GM19452 (cell line): ENCODE measurements around the gene SLC7A1.

Experiments
- ATAC-seq: cut with Tn5 transposase; IDR thresholded peaks from one replicate; pipeline ENCODE4 v1.9.1; 2021; ENCODE audit not compliant: unreplicated experiment

The SLC7A1 gene

DNA sequence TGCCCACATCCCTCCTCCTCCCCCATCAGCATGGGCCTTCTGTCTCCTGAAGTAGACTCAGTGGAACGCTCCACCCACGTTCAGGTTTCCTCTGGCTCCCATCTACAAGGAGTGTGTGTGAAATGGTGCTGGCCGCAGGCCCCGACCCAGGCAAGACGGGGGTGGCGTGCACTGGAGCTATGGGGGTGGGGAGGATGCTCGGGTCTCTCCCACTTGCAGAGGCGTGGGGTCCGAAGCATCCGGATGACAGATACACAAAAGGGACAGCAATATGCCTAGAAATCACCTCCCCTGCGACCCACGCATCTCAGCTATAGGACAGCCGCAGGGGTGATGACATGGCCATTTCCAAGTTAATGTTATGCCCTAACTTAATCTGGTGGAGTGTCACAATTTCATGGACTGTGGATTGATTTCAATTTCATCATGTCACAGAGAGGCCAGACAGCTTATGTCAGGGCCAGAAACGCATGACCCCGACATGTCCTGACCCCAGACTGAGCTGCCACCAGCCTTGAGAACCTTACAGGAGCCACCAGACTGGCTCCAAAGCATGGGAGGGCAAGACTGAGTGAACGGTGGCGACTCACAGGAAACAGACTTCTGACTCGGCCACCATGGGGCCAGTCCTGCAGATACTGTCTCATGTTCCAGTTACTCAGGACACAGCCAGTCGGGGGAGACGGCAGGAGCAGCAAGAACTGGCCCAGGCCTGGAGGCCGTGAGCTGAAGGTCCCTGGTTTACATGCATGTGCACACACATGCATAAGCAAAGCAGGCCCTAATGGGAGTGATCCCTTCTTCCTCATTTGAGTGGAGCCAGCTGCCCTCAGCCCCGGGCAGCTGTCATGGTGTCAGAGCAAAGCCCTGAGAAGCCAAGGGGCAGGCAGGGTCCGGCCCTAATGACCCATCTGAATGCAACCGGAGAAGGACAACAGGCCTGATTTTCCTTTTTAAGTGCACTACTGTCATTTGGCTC, 82.2 kb downstream of the SLC7A1 start:
- ATAC-seq = no peak

DNA sequence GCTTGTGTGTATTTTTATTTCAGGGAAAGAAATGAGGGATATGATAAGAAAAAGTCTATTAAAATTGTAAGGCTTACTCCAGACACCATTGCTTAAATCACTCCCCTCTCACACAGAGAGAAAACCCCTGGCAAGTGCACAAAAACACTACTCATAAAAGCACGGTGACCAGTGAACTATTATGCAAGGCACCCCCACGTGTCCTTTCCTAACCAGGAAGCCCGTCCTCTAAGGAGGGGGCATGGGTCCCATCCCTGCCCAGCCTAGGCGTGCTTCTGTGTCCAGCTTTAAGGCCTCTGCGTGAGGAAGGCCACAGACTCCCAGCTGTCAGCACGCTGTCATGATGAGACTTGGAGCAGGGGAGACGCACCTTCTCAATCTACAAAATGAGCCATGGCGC, 83.5 kb downstream of the SLC7A1 start:
- no peak for ATAC-seq

DNA sequence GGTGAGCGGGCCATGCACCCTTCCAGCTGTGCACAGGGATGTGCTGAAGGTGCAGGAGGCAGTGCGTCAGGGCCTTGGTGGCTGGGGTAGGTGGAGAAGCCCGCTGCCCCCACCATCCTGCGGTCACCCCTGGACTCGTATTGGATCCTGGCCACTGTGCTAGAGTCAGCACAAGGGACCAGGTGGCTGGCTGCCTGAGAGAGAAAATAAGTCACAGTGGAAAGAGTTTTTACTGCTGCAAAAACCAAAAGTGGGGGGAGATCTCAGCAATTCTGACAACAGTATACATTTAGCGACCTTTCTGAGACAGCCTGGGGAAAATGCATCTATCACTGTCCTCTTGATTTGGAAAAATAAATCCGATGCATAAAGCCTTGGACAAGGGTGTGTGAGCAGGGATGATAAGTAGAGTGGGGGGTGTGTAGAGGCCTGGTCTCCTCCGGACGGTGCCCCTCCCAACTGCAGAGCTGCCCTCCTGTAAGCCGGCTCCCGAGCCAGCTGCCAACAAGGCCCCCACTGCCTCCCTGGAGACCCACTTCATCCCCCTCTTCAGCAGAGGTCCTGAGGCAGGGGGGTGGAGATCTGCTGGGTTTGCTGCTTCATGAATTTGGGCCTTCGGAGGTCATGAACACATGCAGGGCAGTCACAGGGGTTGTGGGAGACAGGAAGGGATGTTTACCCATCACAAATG, 84.2 kb downstream of the SLC7A1 start:
- ATAC-seq = no peak

DNA sequence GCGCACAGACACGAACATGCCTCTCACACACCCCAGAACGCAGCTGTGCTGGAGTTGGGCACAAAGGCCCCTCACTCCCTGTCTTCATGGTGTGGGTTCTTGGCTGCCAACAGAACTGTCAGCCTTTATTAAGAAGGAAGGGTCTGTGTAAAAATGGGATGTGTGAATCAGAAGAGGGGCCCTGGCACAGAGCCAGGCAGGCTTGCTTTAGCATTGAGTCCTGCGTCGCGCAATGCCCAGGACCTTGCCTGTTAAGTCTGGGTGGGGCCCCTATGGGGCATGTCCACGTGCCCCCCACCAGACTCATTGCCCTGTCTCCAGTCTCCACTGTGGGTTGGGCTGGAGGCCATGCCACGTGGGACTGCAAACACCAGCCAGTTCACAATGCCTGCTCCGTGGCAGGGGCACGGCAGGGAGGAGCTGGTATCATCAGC, 84.8 kb downstream of the SLC7A1 start:
- no peak for ATAC-seq

GRCh38 chr13:29509999-29510589, 85.4 kb downstream of the SLC7A1 start:
- no peak for ATAC-seq

DNA sequence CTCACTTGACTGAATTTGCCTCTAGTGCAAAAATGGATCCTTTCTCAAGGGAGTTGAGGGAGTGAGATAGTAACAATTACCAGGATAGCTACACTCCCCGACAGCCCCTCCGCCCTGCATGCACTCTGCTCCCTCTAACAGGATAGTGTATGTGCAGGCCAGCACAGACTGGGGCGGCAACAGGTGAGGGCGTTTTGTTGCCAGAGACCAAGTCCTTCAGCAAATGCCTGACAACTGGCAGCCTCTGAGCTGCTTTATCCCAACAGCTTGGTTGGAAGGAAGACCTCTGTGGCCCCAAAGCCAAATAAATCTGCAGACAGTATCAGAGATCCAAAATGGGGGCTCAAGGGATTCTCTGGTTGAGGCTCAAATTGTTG, 86.6 kb downstream of the SLC7A1 start:
- ATAC-seq = no peak

GRCh38 chr13:29508130-29508875, 87.2 kb downstream of the SLC7A1 start:
- ATAC-seq = peak; percentile 57

GRCh38 chr13:29507356-29507755, 88.1 kb downstream of the SLC7A1 start:
- no peak for ATAC-seq

GRCh38 chr13:29505950-29506349, 89.5 kb downstream of the SLC7A1 start:
- ATAC-seq = no peak

GRCh38 chr13:29505511-29505910, 90.0 kb downstream of the SLC7A1 start:
- ATAC-seq = no peak

- no peak for ATAC-seq
Observed at GRCh38 chr13:29504691-29505090, 90.8 kb downstream of the SLC7A1 start.

DNA sequence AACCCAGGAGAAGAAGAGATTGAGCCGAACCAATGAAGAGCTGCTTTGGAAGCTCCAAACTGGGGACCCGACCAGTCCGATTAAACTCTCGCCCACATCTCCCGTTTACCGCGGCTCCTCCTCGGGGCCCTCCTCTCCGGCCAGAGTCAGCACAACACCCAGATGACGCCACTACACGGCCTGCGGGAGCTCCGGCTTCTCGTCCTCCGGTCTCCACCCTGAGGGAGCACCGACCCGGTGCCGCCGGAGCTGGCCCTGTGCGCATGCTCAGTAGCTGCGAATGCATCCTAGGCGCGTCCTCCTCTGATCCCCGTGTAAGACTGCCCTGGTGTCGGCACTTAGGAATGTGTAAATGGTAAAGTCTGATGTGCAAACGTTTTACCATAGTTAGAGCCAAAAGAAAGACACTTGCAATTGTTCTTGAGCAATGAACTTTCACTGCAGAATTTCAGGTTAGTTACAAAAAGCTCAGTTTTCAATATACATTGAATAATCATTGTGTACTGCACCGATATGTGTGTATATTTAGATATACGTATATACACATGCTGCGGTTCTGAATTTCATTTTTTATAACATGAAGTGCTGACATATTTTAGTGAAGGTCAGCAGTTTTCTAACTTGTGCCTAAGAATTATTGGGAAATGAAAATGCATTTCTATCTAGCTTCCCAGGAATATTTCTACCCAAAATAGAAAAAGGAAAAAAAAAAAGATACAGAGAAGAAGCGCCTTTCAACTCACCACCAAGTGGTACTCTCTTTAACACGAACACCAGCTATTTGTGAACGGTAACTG, 92.2 kb downstream of the SLC7A1 start:
- no peak for ATAC-seq

DNA sequence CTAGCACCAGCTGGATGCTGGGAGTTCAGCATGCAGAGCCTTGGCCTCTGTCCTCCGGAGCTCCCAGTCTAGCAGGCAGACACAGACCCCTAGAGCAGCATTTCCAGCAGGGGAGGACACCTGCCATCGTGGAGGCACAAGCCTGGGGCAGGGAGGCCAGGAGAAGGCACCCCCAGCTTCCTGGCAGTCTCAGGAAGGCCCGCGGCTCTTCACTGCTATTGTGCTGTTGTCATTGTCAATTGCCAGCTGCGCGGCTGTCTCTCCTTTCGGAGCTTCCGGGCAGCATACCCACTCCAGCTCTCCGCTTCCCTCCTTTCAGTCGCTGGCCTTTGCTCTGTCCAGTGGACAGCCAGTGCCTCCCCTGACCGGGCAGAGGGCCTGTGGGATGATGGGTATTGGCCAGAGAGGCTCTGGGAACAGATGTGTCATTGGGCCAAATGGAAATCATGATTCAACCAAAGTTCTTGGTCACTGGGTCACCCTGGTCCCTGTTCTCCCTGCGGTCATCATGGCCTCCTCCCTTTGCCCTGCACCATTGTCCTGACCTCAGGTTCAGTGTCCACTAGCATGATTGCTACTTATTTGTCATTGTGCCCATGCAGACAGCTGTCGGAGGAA, 93.0 kb downstream of the SLC7A1 start:
- no peak for ATAC-seq

DNA sequence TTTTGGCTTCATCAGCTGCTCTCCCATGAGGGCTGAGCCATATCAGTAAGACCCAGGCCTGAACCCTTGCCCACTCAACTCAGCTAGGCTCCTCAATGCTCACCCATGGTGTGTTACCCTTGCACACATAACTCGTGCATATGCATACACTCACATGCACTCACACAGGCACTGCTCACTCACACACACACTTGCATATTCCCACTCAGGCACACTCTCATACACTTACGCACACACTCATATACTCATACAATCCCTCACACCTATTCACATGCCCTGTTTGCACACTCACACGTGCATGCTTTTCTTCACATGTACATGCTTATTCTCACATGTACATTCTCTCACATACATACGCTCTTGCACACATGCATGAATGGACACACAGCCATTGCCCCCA, 93.8 kb downstream of the SLC7A1 start:
- ATAC-seq = no peak

GRCh38 chr13:29500386-29500785, 95.1 kb downstream of the SLC7A1 start:
- ATAC-seq = no peak

- ATAC-seq = no peak
Observed at GRCh38 chr13:29499506-29500165, 95.9 kb downstream of the SLC7A1 start.

GRCh38 chr13:29498426-29499040, 97.0 kb downstream of the SLC7A1 start:
- no peak for ATAC-seq

DNA sequence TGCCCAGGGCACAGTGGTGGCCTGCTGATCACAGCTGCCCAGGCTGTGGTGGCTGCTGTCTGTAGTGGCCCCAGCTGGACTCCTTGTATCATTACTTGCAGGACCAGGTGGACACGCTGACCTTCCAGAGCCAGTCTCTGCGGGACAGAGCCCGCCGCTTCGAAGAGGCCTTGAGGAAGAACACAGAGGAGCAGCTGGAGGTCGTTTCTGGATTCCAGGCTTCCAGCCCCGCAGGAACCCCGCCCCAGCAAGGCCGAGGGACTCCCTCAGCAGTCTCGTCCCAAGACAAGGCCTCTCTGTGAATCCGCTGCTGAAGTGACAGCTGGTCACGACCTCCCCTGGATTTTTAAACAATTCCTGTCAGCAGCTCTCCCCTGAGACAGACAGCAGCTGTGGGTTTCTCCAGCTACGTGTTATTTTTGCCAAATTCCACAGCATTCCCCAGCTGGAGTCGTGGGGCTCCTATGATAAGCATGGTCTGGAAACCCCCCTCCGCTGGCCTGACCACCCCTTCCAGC, 98.3 kb downstream of the SLC7A1 start:
- no peak for ATAC-seq
